ENCODE data around the gene CHMP4B.

DNA sequence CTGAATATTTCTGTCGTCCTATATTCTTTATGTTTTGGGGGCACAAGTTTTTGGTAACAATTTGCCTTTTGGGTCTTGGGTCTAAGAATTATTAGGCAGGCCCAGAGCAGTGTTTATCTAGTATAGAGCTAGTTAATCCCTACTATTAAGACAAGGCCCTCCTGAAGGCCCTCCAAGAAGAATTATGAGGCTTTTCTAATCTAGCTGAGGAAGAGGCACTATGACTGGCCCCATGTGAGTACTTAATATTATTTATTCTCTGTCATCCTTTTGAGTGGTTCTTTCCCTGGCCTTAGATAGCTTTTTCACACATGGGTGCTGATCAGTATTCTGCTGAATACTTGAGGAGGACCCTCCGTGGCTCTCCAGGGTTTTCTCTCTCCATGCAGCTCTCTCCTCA is 25.1 kb downstream of the CHMP4B start:
- TF ChIP-seq, protein P1, sequence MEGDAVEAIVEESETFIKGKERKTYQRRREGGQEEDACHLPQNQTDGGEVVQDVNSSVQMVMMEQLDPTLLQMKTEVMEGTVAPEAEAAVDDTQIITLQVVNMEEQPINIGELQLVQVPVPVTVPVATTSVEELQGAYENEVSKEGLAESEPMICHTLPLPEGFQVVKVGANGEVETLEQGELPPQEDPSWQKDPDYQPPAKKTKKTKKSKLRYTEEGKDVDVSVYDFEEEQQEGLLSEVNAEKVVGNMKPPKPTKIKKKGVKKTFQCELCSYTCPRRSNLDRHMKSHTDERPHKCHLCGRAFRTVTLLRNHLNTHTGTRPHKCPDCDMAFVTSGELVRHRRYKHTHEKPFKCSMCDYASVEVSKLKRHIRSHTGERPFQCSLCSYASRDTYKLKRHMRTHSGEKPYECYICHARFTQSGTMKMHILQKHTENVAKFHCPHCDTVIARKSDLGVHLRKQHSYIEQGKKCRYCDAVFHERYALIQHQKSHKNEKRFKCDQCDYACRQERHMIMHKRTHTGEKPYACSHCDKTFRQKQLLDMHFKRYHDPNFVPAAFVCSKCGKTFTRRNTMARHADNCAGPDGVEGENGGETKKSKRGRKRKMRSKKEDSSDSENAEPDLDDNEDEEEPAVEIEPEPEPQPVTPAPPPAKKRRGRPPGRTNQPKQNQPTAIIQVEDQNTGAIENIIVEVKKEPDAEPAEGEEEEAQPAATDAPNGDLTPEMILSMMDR (IDR thresholded peaks at IDR 0.05) = no peak
- TF ChIP-seq, protein P2, sequence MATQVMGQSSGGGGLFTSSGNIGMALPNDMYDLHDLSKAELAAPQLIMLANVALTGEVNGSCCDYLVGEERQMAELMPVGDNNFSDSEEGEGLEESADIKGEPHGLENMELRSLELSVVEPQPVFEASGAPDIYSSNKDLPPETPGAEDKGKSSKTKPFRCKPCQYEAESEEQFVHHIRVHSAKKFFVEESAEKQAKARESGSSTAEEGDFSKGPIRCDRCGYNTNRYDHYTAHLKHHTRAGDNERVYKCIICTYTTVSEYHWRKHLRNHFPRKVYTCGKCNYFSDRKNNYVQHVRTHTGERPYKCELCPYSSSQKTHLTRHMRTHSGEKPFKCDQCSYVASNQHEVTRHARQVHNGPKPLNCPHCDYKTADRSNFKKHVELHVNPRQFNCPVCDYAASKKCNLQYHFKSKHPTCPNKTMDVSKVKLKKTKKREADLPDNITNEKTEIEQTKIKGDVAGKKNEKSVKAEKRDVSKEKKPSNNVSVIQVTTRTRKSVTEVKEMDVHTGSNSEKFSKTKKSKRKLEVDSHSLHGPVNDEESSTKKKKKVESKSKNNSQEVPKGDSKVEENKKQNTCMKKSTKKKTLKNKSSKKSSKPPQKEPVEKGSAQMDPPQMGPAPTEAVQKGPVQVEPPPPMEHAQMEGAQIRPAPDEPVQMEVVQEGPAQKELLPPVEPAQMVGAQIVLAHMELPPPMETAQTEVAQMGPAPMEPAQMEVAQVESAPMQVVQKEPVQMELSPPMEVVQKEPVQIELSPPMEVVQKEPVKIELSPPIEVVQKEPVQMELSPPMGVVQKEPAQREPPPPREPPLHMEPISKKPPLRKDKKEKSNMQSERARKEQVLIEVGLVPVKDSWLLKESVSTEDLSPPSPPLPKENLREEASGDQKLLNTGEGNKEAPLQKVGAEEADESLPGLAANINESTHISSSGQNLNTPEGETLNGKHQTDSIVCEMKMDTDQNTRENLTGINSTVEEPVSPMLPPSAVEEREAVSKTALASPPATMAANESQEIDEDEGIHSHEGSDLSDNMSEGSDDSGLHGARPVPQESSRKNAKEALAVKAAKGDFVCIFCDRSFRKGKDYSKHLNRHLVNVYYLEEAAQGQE (IDR thresholded peaks at IDR 0.05; ENCODE audit: insufficient read depth in 1 of 2, low read depth in 2 of 2, low read length in 1 of 2) = no peak
